Measurements from ENCODE around the gene SKAP1.
"Not testable (repeated sequence)": the region's sequence is repeated elsewhere in the genome, so short reads cannot be mapped to it uniquely, and the experiment has no call there.

Gene SKAP1

GRCh38 chr17:48317732-48318131 lies 112.3 kb downstream of the SKAP1 start:
- no peak for DNase-seq (ENCODE audit: low spot score)

GRCh38 chr17:48314716-48315115 lies 115.3 kb downstream of the SKAP1 start:
- no peak for DNase-seq (ENCODE audit: low spot score)

- DNase-seq (ENCODE audit: low spot score) = no peak
These were observed 116.8 kb downstream of the SKAP1 start for GRCh38 chr17:48313096-48313755.

GRCh38 chr17:48311324-48311723 lies 118.7 kb downstream of the SKAP1 start:
- no peak for DNase-seq (ENCODE audit: low spot score)

- DNase-seq (ENCODE audit: low spot score) = no peak
These were observed 119.2 kb downstream of the SKAP1 start for GRCh38 chr17:48310748-48311213.

- no peak for DNase-seq (ENCODE audit: low spot score)
These were observed 121.4 kb downstream of the SKAP1 start for GRCh38 chr17:48308581-48308980.

- peak; percentile 56 for DNase-seq (ENCODE audit: low spot score)
These were observed 122.1 kb downstream of the SKAP1 start for GRCh38 chr17:48307814-48308411.

GRCh38 chr17:48307255-48307654 lies 122.8 kb downstream of the SKAP1 start:
- no peak for DNase-seq (ENCODE audit: low spot score)

GRCh38 chr17:48301002-48301401 lies 129.0 kb downstream of the SKAP1 start:
- DNase-seq (ENCODE audit: low spot score) = no peak

GRCh38 chr17:48299760-48300159 lies 130.3 kb downstream of the SKAP1 start:
- DNase-seq (ENCODE audit: low spot score) = no peak

- no peak for DNase-seq (ENCODE audit: low spot score)
These were observed 132.2 kb downstream of the SKAP1 start for GRCh38 chr17:48297825-48298224.

- DNase-seq (ENCODE audit: low spot score) = no peak
These were observed 133.6 kb downstream of the SKAP1 start for GRCh38 chr17:48296453-48296852.

- DNase-seq (ENCODE audit: low spot score) = peak; percentile 42
These were observed 134.4 kb downstream of the SKAP1 start for GRCh38 chr17:48295362-48296288.

GRCh38 chr17:48294806-48295361 lies 135.1 kb downstream of the SKAP1 start:
- DNase-seq (ENCODE audit: low spot score) = no peak

- DNase-seq (ENCODE audit: low spot score) = peak; percentile 36
These were observed 135.8 kb downstream of the SKAP1 start for GRCh38 chr17:48294020-48294805.

- no peak for DNase-seq (ENCODE audit: low spot score)
These were observed 136.5 kb downstream of the SKAP1 start for GRCh38 chr17:48293319-48294019.

GRCh38 chr17:48290378-48290777 lies 139.6 kb downstream of the SKAP1 start:
- DNase-seq (ENCODE audit: low spot score) = no peak

GRCh38 chr17:48286917-48287316 lies 143.1 kb downstream of the SKAP1 start:
- DNase-seq (ENCODE audit: low spot score) = not testable (repeated sequence)

- no peak for DNase-seq (ENCODE audit: low spot score)
These were observed 144.4 kb downstream of the SKAP1 start for GRCh38 chr17:48285614-48286013.

GRCh38 chr17:48283907-48284306 lies 146.1 kb downstream of the SKAP1 start:
- no peak for DNase-seq (ENCODE audit: low spot score)

GRCh38 chr17:48283411-48283810 lies 146.6 kb downstream of the SKAP1 start:
- no peak for DNase-seq (ENCODE audit: low spot score)

Measured in CD4-positive, alpha-beta T cell treated with Interleukin-2 at 100 ng/mL for 4 hours (primary cell).